Measurements from ENCODE around the gene CPN1.
"Not testable (repeated sequence)": the region's sequence is repeated elsewhere in the genome, so short reads cannot be mapped to it uniquely, and the experiment has no call there.

CPN1 gene

DNA sequence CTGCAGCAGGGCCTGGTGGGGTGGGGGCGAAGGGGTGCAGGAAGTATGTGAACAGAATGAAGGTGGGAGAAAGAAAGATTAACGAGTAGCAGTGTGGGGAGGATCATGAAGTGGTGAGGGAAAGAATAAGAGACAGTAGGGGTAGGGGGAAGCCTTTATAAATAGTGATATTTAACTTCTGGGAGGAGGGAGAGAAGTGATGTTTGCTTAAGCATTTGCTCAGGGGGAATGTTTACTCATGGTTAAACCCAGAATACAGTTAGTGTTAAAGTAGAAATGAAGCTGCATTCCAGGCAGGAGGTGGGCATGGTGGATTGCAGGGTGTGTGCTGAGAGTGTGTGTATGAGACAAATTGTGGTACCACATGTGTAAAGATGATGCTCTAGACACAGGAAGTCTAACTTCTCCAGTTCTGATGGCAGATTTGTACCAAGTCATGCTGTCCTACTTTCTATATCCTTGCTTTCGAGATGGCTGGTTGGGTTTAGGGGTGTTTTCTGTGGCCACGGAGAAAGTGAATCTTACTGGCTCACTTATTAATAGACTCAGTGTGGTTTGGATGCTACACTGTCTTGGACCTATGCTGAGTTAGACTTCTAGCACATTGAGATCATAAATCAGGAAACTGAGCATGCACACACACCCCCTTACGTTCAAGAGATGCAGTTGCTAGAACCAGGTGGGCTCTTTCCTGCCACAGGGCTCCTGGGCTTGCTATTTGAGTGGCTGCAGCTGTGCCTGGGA is 61.4 kb downstream of the CPN1 start:
- DNase-seq, result no peak

DNA sequence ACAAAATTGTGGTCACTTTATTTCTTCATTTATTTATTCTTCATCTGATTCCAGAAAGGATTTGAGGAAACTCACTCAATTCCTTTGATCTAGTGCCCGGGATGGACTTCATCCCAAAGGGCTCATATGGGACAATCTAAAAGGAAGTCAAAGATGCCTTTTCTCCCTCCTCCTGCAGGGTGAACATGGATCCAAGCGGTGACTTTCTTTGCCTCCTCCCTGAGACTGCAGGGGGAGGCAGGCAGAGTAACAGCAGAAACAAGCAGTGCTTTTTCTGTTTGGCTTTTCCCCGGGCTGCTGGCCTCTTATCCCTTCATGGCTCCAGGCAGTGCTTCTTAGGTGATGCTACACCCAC is 61.9 kb downstream of the CPN1 start:
- peak; percentile 12 for DNase-seq

DNA sequence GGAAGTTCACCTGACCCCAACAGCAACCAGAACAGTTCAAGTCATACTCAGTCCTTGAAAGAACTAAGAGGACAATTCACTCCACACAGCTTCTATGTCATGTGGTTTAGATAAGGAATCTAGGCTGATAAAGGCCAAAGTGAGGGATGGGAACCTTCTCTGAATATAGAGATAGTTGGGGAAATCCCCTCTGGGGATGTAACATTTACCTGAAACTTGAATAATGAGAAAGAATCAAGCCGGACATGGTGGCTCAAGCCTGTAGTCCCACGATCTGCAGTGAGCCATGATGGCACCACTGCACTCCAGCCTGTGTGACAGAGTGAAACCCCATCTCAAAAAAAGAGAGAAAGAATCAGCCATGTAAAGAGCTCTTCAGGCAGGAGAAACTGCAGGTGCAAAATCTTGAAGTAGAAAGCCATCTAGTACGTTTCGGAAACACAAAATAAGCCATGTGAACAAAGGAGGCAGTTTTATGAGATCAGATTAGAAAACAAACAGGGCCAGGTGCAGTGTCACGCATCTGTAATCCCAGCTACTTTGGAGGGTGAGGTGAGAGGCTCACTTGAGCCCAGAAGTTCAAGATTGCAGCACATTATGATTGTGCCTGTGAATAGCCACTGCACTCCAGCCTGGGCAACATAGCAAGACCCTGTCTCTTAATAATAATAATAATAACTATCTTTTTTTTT is 67.5 kb downstream of the CPN1 start:
- DNase-seq, result peak; percentile 15

DNA sequence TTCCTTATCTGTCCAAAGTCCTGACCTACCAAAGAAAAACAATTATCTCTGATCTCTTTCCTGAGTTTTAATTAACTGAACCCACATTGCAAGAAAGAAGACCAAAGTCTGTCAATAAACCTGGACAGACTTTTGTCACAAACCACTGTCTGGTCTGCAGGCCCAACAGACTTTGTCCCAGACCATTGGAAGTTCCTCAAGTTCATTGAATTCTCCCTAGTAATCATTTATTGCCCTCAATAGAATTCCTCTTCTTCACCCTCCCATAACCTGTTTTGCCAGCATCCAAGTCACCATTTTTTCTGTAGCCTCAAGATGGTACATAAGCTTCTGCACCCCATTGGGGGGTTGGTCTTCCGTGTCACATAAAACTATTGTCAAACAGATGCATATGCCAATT is 68.0 kb downstream of the CPN1 start:
- no peak for DNase-seq

DNA sequence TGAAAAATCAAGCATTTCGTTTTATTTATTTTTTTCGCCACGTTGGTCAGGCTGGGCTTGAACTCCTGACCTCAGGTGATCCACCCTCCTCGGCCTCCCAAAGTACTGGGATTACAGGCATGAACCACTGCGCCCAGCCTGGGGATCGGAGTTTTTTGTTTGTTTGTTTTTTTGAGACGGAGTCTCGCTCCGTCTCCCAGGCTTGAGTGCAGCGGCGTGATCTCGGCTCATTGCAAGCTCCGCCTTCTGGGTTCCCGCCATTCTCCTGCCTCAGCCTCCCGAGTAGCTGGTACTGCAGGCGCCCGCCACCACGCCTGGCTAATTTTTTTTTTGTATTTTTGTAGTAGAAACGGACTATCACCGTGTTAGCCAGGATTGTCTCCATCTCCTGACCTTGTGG is 69.8 kb downstream of the CPN1 start:
- not testable (repeated sequence) for DNase-seq

DNA sequence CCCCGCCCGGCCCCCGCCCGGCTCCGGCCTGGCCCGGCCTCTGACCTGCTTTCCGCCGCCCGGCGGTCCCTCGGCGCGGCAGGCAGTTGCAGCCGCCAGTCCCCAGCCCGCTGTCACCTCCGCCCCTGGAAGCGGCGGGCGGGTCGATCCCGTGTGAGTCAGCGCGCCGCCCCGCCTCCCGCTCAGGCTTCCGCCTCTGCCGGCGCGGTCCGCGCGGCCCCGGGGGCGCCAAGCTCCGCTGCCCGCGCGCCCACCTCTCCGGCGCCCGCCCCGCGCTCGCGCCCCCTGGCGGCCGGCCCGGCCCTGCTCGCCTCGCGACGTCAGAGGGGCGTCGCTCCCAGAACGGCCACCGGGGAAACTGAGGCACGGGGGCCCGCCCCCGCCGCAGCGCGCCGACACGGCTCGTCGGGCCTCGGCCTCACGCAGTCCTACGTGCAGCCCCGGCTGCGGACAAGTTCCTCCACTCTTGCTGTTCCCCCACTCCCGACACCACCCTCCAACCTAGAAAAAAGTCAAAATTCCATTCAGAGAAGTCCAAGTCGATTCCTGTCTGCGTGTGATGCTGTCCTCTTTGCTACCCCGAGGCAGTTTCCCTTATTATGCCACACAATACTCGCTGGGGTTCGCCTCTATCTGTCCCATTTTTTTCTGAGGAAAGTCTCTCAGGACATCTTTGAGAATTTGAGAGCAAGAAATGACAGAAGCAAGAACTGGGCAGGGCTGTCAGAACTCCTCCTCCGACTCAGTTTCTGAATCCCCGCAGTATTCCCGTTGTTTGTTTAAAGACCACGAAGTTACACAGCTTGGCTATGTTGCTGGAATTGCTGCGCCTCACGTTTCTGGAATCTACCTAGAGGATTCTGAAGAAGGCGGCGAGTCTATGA is 71.6 kb downstream of the CPN1 start, which contains the start of gene DNMBP:
Gene DNMBP, minus strand, starts transcription at position 155 of the 884 bp plus-strand sequence. CDS start 37,823 bp downstream, outside the sequence.
- DNase-seq, result peak; percentile 32

DNA sequence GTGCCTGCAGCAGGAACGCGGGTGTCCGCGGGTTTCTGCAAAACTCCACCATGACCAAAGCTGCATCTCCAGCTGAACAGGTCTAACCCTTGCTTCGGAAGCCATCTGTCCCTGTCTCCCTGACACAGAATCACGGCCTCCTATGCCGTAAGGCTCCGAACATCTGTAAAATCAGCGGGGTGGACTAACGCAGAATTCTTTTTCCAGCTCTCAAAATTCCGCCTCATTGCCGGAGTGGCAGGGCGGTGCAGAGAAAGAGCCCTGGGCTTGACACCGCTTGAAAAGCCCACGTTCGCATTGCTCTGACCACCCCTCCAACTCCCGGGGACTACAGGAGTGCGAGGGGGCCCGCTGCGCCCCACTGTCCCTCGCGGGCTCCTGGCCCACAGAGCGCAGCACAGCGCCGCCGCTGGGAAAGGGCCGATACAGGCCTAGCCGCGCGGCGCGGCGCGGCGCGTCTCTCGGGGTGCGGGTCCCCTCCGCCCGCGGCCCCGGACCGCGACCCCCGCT is 72.3 kb downstream of the CPN1 start:
- peak; percentile 32 for DNase-seq

DNA sequence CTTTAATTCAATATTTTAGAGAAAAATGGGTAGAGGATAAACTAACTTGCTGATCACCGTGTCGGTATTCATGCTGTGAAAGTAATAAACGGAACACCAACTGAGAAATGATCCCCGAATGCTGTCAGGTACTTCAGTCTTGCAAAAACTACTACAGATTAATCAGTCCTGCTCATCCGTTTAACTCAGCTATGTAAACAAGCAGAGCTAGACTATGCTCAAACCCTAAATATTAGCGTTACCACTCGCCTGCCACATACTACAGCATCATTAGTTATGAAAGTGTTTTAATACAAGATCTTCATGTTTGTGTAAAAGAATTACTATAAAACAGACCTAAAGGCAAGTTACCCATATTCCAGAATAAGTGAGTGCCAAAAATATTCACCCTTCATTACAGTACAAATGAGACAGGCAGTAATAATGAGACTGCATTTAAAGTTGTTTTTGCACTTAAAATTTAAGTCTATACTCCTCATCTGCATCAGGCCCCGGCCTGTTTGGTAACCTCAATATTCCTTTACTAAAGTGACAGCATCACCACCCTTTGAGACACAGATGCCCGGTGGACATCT is 72.9 kb downstream of the CPN1 start:
- no peak for DNase-seq

DNA sequence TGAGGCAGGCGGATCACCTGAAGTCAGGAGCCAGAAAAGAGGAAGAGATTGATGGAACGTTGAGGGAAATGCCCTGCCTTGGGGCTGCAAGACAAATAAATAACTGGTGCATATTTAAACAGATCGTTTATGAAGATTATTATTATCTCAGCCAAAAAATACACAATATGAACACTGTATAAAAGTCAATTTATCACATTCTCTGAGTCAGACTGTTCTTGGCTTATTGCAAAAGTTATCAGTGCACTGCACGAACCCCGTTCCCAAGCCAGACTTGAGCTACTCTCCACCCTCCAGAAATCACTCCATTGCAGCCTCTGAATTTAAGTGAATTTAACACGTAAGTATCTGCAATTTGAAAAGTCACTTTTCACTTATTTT is 73.5 kb downstream of the CPN1 start:
- no peak for DNase-seq

DNA sequence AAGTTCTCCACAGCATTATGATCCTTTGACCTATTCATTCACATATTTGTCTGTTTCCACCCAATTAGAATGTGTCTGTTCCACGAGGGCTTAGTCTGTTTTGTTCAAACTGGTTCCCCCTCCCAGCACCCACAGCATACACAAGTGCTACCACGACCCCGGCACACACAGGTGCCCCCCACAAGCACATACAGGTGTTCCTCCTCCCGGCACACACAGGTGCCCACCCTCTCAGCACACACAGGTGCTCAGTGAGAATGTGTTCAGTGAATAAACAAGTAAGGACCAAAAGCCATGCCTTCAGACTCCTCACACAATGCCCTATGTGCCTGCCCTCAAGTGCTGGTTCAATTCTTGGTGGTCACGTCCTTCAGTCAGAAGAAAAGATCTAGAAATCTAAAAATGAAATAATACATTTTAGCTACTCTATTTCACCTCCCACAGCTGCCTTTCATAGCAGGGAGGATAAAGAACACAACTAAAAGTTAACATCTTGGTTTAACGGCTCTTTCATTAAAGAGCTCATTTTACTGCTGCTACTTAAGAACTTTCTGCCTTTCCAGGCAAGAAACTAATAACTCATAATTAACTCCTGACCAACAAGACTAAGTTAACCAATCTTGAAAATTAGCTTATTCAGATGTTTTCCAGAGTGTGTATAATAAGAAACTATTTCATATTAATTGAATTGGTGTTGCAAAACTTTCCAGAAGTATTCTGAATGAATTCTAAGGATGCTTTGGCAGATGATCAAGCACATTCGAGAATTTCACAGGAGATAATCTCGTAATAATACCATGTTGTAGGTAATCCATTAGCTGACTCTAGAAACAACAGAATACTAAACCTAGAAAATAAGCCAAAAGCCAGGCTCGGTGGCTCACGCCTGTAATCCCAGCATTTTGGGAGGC is 74.2 kb downstream of the CPN1 start:
- DNase-seq, result no peak

DNA sequence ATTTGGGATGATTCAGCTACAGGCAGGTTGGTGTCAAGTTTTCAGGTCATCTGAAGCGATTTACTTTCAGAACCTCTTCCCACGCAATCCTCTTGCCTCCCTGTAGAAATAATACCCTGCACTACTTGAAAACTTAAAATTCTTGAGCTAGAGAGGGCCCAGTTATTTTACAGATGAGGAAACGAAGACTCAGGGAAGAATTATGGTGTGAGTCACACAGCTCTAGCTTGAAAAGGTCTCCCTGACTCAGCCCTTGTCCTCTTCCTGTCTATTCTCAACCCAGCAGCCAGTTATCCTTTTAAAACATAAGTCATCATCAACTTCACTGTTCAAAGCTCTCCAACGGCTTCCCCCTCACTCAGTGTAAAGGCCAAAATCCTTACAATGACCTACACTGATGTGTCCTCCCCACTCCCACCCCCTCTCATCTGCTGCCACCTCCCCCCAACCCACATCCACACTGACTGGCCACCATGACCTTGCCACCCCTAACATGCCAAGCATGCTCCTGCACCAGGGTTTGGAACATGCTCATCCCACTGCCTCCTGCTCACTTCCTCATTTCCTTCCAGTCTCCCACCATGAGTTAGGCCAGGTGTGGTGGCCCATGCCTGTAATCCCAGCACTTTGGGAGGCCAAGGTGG is 75.3 kb downstream of the CPN1 start:
- DNase-seq, result no peak

DNA sequence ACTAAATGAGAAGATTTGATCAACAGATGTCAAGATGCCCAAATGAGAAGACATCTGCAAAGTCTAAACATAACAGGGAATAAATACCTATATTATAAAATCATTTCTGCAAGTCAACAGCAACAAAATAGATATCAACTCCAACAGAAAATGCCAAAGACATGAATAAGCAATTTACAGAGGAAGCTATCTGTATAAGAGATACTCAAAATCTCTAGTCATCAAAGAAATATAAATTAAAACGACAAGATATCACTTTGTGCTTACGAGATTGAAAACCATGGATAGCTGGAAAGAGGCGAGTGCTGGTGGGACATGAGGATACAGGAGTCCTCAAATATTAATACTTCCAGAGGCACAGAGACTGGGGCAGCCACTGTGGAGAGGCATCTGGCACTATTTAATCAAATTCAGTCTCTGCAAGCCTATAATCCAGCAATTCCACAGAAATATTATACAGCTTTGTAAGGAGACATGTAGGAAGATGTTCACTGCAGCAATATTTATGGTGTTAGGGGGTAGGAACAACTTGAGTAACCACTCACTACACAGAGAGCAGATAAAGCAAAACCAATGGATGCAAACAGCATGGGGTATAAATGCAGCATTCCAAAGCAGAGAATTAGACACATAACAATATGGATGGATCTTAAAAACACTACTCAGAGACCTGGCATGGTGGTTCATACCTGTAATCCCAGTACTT is 76.7 kb downstream of the CPN1 start:
- no peak for DNase-seq

DNA sequence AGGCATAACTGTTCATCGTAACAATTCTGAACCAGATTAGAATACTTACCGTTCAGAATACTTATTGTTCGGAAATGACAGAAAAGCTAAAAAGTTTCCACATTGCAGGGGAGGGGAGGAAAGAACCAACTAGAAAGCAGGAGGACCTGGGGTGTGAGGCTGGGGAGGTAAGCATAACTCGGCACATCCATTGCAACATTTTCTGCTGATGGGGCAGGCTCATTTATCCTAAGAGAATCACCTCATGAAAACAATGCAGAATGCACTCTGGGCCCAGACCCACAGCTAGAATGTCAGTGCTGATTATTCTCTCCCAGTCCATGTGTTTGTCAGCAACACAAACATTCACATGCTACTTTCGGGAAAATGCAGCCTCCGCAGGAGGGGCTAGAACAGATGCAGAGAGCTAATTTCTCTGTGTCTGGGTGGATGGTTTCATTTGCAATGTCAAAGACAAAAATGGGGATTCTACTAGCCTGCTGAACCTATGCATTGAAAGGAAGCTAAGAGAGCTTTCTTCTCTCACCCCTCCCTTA is 81.5 kb downstream of the CPN1 start:
- no peak for DNase-seq

DNA sequence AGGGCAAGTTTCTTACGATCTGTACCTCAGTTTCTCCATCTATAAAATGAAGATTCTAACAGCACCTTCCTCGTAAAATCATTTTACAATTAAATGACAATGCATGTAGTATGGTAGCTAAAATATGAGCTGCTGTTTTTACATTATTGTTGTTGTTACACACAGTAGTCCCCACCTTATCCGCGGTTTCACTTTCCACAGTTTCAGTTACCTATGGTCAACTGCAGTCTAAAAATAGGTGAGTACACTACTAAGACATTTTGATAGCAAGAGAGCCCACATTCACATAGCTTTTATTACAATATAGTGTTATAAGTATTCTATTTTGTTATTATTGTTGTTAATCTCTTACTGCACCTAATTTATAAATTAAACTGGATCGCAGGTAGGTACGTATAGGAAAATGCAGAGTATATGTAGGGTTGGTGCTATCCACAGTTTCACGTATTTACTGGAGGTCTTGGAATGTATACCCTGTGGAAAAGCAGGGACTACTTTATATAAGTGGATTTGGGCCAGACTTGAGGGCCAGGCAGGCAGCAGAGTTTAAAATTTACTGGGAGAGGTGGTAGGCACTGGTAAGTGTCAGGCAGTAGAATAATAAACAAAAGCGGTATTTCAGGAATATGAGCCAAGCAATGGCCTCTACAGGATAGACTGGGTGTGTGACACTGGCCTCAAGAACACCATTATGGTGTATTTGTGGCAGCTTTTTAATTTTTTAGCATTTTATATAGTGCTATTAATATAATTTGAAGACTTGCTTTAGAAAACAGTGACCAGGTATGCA is 82.2 kb downstream of the CPN1 start:
- no peak for DNase-seq

DNA sequence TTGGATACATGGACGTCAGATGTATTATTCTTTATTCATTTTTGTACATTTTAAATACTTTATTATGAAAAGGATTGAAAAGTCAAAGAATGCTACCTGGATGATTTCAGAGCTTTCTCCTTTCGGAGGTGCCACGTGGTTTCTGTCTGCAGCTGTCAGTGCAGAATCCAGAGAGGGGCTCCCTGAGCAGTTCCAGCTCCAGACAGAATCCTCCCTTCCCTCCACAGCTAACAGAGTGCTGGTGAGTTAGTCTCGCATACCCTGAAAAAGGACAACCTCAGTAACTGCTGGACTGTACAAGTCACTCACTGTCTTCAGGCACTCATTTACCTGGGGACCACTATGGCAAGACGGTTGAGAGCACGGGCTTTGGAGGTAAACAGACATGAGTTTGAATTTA is 82.8 kb downstream of the CPN1 start:
- no peak for DNase-seq

DNA sequence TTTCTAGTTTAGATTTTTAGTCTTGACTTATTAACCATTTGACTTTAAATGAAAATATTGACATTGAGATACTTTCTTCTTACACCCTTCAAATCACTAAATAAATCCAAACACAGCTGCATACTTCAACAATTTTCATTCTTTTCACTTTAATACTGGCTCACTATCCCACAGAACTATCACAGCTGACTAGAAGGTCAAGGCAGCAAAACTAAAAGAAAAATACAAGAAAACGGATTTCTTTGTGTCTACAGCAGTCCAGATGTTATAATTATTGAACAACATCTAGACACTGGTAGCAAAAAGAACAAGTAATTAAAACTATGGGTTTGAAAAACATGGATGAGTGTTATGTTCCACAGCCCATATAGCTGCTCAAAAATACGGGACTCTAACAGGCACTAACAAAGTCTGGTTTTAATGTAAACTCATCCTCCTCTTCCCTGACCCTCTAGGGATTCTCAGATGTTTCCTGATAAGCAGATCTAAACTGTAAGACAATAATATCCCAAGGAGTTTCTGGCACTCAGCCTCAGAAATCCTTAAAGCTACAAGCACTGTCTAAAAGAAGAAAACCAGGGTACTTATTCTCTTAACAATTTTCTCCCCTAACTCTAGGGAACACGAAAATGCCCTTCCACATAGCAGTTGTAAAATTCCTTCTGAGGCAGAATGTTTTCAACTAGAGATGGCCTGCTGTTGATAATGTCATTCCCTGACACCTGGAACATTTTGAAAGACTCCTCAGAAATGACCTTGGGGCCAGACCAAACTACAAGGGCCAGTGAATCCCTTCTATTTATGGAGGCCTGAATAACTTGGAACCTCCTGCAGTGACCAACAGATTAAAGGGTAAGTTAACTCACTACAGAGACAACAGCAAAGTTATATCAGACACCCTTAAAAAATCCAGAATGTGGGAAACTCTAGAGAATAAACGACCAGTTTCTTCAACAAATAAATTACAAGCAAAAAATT is 84.7 kb downstream of the CPN1 start:
- no peak for DNase-seq

DNA sequence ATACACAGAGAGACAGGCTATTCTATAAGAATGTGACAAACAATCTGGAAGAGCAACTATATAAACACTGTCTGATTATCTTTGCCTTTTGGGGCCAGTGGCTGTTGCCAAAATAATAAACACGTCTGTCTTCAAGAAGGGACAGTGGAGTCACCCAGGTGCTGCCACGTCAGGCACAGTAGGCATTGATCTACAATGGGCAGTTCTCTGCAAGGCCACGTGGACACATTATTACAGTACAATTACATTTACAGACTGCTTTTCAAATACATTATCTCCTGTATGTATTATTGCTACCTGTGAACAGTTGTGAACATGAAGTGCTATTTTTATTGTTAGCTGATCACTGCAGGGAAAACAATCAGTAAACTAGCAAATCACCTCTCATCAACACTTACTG is 86.0 kb downstream of the CPN1 start:
- DNase-seq, result no peak

DNA sequence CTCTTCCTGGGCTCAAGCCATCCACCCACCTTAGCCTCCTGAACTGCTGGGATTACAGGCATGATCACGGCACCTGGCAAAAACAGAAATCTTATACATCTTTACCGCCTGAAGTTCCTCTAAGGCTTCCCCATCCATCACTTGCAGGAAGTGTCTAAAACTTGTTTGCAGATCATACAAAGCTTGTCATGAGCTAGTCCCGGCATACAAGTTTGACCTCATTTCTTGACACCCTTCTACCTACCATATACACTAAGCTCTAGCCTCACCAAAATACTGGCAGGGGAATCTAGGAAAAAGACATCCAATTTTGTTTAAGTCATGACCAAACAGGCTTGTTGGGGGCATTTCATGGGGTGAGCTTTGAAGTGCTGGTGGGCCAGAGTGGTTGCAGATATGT is 86.4 kb downstream of the CPN1 start:
- no peak for DNase-seq

Data from NCI-H1092 (cell line).